Parathyroid adenoma (tissue), 2 donors: ENCODE measurements around the gene SNAPC1.

ENCODE experiments used
- H2AFZ ChIP-seq: fragments of 300-600 bp; sonication (generic); one replicate; pipeline ENCODE4 v1.7.0; 2017; ENCODE audit warnings: antibody characterized with exemption, mild to moderate bottlenecking
- H3K27ac ChIP-seq: fragments of 300-600 bp; sonication (generic); one replicate; pipeline ENCODE4 v1.7.0; 2017
- H3K27me3 ChIP-seq: fragments of 300-600 bp; sonication (generic); one replicate; pipeline ENCODE4 v1.7.0; 2017; ENCODE audit warnings: low read length; ENCODE audit not compliant: control insufficient read depth, insufficient read depth
- H3K36me3 ChIP-seq: fragments of 300-600 bp; sonication (generic); one replicate; pipeline ENCODE4 v1.7.0; 2017; ENCODE audit warnings: low read length; ENCODE audit not compliant: control insufficient read depth, insufficient read depth
- H3K4me1 ChIP-seq: fragments of 300-600 bp; sonication (generic); one replicate; pipeline ENCODE4 v1.7.0; 2017; ENCODE audit warnings: control low read depth
- H3K4me2 ChIP-seq: fragments of 300-600 bp; sonication (generic); one replicate; pipeline ENCODE4 v1.7.0; 2017; ENCODE audit warnings: low read length
- H3K4me3 ChIP-seq: fragments of 300-600 bp; sonication (generic); one replicate; pipeline ENCODE4 v1.7.0; 2017; ENCODE audit warnings: low read depth, low read length
- H3K79me2 ChIP-seq: fragments of 300-600 bp; sonication (generic); one replicate; pipeline ENCODE4 v1.7.0; 2017; ENCODE audit warnings: control low read depth
- H3K9ac ChIP-seq: fragments of 300-600 bp; sonication (generic); one replicate; pipeline ENCODE4 v1.7.0; 2017; ENCODE audit warnings: mild to moderate bottlenecking
- H3K9me3 ChIP-seq: fragments of 300-600 bp; sonication (generic); one replicate; pipeline ENCODE4 v1.7.0; 2017; ENCODE audit warnings: low read length; ENCODE audit not compliant: control insufficient read depth
- TF ChIP-seq, protein P1 (sequence below): fragments of 300-600 bp; sonication (generic); IDR thresholded peaks from one replicate; pipeline ENCODE4 v1.7.0; 2017; ENCODE audit warnings: antibody characterized with exemption, mild to moderate bottlenecking
- donor health status: primary hyperparathyroidism.

Gene SNAPC1

DNA sequence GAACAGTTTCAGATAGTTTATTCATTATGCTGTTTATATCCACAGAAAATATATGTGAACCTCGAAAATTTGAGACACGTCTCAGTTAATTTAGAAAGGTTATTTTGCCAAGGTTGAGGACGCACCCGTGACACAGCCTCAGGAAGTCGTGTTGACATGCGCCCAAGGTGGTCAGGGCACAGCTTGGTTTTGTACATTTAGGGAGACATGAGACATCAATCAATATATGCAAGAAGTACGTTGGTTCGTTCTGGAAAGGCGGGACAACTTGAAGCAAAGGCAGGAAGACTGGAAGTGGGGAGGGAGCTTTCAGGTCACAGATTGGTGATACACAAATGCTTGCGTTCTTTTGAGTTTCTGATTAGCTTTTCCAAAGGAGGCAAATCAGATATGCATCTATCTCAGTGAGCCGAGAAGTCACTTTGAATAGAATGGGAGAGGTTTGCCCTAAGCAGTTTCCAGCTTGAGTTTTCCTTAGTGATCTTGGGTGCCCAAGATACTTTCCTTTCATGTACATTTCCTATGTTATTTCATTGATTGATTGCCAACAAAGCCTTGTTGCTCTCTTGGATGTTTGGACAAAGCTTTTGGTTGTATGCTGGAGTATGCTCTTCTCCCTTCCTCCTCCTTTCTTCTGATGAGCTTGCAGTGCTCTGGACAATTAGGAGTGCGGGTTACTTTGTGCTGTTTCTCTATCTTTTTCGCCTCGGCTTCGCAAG is 3.2 kb downstream of the SNAPC1 start:
- Histone ChIP-seq H3K9ac (no peak overlapping the region), H3K36me3 (no peaks in the 10 kb centered on the region), H2AFZ (peak overlapping the region; percentile 32), H3K79me2 (peaks cover 8% of the 10 kb centered on the region), H3K27ac (peak overlapping the region; percentile 11), H3K9me3 (no peaks in the 10 kb centered on the region), H3K4me1 (peaks cover 16% of the 10 kb centered on the region), H3K27me3 (no peaks in the 10 kb centered on the region), H3K4me3 (peak overlapping the region; percentile 2), H3K4me2 (peak overlapping the region; percentile 36)
- TF ChIP-seq, protein P1, sequence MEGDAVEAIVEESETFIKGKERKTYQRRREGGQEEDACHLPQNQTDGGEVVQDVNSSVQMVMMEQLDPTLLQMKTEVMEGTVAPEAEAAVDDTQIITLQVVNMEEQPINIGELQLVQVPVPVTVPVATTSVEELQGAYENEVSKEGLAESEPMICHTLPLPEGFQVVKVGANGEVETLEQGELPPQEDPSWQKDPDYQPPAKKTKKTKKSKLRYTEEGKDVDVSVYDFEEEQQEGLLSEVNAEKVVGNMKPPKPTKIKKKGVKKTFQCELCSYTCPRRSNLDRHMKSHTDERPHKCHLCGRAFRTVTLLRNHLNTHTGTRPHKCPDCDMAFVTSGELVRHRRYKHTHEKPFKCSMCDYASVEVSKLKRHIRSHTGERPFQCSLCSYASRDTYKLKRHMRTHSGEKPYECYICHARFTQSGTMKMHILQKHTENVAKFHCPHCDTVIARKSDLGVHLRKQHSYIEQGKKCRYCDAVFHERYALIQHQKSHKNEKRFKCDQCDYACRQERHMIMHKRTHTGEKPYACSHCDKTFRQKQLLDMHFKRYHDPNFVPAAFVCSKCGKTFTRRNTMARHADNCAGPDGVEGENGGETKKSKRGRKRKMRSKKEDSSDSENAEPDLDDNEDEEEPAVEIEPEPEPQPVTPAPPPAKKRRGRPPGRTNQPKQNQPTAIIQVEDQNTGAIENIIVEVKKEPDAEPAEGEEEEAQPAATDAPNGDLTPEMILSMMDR: no peak

DNA sequence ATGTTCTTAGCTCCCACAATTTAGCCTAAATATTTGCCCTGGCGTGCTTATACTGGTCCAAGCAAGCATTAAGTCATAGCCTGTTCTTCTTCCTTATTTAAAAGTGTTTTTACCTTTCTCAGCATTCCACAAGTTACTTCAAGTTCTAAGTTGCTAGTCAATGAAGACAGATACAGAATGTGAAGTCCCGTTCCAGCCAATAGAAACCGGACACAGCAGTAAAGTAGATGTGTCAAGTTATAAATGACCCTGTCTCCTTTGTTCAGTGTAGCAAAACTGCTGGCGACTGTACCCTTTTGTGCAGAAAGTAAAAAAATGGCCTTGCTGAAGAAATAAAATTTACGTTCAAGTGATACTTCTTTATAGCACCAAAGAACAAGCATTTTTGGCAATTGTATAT is 3.9 kb downstream of the SNAPC1 start:
- H3K27ac ChIP-seq: no peak overlapping the region
- no peak overlapping the region for H3K4me3 ChIP-seq
- peaks cover 8% of the 10 kb centered on the region for H3K79me2 ChIP-seq
- no peaks in the 10 kb centered on the region for H3K9me3 ChIP-seq
- H3K4me1 ChIP-seq: peaks cover 16% of the 10 kb centered on the region
- peak overlapping the region; percentile 32 for H3K4me2 ChIP-seq
- H3K9ac ChIP-seq: no peak overlapping the region
- H2AFZ ChIP-seq: no peak overlapping the region
- H3K36me3 ChIP-seq: no peaks in the 10 kb centered on the region
- no peaks in the 10 kb centered on the region for H3K27me3 ChIP-seq
- TF ChIP-seq, protein P1: no peak

DNA sequence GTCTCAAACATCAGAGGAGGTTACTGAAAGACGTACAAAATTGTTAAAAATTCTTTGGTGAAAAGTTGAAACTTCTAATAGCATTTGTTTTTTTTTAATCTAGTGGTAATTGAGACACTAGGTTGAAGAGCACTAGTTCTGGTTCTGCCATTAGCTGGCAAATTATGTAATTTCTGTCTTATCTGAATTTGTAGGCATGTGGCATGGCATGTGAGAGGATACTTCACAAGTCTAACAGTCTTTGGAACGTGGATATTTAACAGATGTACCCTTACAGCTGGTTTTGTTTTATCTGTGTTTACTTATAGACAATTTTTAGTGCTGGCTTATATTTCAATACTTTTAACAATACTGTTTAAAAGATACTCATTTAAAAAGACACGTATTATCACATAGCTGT is 6.0 kb downstream of the SNAPC1 start:
- H3K27me3 ChIP-seq: no peaks in the 10 kb centered on the region
- H3K27ac ChIP-seq: no peak overlapping the region
- H3K36me3 ChIP-seq: no peaks in the 10 kb centered on the region
- no peak overlapping the region for H3K4me3 ChIP-seq
- H3K9me3 ChIP-seq: no peaks in the 10 kb centered on the region
- H3K4me2 ChIP-seq: no peak overlapping the region
- TF ChIP-seq, protein P1: no peak
- H3K9ac ChIP-seq: no peak overlapping the region
- H3K4me1 ChIP-seq: peaks cover 10% of the 10 kb centered on the region
- no peak overlapping the region for H2AFZ ChIP-seq
- peaks cover 10% of the 10 kb centered on the region for H3K79me2 ChIP-seq

DNA sequence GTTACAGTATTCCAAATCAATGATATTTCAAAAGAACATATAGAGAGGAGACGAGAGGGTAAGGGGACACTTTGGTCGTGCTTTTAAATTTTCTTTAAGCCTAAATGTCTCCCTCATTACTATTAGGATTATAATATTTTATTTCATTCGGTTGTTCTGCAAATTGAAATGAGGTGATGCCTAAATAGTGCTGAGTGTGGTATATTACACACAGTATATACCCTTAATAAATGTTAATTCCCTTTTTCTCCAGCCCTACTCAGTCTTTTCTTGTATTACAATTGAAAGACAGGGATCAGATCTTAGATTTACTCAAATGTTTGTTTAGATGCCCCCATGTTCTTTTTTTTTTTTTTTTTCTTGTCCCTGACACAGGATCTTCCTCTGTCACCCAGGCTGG is 7.7 kb downstream of the SNAPC1 start:
- H3K9me3 ChIP-seq: no peaks in the 10 kb centered on the region
- H3K79me2 ChIP-seq: peaks cover 10% of the 10 kb centered on the region
- no peak overlapping the region for H3K4me3 ChIP-seq
- TF ChIP-seq, protein P1: no peak
- H3K4me1 ChIP-seq: peaks cover 10% of the 10 kb centered on the region
- H3K27me3 ChIP-seq: no peaks in the 10 kb centered on the region
- no peak overlapping the region for H3K4me2 ChIP-seq
- H3K9ac ChIP-seq: no peak overlapping the region
- no peak overlapping the region for H3K27ac ChIP-seq
- H3K36me3 ChIP-seq: no peaks in the 10 kb centered on the region
- H2AFZ ChIP-seq: no peak overlapping the region

DNA sequence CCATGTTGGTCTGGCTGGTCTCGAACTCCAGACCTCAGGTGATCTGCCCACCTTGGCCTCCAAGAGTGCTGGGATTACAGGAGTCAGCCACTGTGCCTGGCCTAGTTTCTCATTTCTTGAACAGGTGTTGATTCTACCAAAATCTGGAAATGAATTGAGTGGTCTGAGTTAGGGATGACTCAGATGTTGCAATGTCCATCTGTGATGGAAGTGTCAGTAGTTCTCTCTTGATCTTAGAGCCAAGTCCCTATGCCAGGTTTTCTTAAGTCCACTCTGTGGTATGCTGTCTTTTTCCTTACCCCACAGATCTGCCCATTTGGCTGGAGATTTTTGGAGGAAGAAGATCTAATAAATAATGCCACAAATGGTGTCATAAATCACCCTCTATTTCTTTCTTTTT is 12.6 kb downstream of the SNAPC1 start:
- H3K27me3 ChIP-seq: no peaks in the 10 kb centered on the region
- H3K4me2 ChIP-seq: no peak overlapping the region
- TF ChIP-seq, protein P1: no peak
- H3K27ac ChIP-seq: no peak overlapping the region
- no peaks in the 10 kb centered on the region for H3K9me3 ChIP-seq
- H2AFZ ChIP-seq: no peak overlapping the region
- H3K79me2 ChIP-seq: peaks cover 2% of the 10 kb centered on the region
- H3K9ac ChIP-seq: no peak overlapping the region
- no peak overlapping the region for H3K4me3 ChIP-seq
- peaks cover 2% of the 10 kb centered on the region for H3K36me3 ChIP-seq
- peaks cover 6% of the 10 kb centered on the region for H3K4me1 ChIP-seq
